Spleen (tissue), 7 donors: ENCODE measurements around the gene ITFG2.

Experiments
- CTCF ChIP-seq, 11 experiments: fragments of 200-600 bp in 7 of 11; fragments of 450-650 bp in 4 of 11; sonication (generic) in 4 of 11; IDR thresholded peaks in 8 of 11; conservative IDR thresholded peaks in 3 of 11; 1 replicate in 7 of 11; 2 replicates in 4 of 11; pipeline versions ENCODE4 v1.4.0 to v1.8.0; 2016 to 2021; ENCODE audit warnings: antibody characterized with exemption in 11 of 11, inconsistent platforms in 4 of 11, mild to moderate bottlenecking in 1 of 11
- POLR2A ChIP-seq, 3 donors: fragments of 450-650 bp; IDR thresholded peaks; one replicate each; pipeline ENCODE4 v1.5.1; 2017; ENCODE audit warnings: antibody characterized with exemption in 3 of 3, mild to moderate bottlenecking in 1 of 3
- POLR2AphosphoS5 ChIP-seq, 3 donors: sonication (generic); formaldehyde crosslinking; IDR thresholded peaks; one replicate each; pipeline ENCODE4 v1.5.1; 2017; ENCODE audit warnings: antibody characterized with exemption in 3 of 3
- donor health status: DM: no; HTN: no; CAD: no; lungs with moderate emphysema.
- donor health status: DM: no; HTN: no; CAD: no.
- donor health status: DM: no; HTN: no; CAD: no.

DNA sequence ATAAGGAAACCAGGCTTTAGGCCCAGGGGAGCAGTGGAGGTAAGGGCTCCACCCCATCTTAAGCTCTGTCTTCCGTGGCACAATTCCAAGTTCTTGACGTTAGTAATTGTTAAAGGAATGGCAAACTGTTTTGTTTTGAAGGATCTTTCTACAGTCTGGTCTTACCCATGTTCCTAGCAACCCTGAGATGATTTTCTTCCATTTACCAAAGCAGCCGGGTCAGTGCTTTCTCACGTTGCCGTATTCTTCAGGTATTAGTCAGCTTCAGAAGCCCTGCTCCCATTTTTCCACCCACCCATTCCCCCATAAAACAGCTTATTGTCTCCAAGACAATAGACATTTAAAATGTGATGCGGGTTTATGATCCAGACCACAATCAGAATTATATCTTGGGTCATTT, 12.1 kb downstream of the ITFG2 start:
- TF ChIP-seq CTCF (IDR thresholded peaks at IDR 0.05 in 8 of 11, conservative IDR thresholded peaks at IDR 0.05 in 3 of 11) (no peak), POLR2AphosphoS5 (IDR thresholded peaks at IDR 0.05) (no peak), POLR2A (IDR thresholded peaks at IDR 0.05) (no peak)
